Measurements from ENCODE around the gene UCN.
A peak's percentile ranks its signal among the peaks of the same experiment; 100 is the strongest.
"Not testable (repeated sequence)": the region's sequence is repeated elsewhere in the genome, so short reads cannot be mapped to it uniquely, and the experiment has no call there.

Gene UCN

DNA sequence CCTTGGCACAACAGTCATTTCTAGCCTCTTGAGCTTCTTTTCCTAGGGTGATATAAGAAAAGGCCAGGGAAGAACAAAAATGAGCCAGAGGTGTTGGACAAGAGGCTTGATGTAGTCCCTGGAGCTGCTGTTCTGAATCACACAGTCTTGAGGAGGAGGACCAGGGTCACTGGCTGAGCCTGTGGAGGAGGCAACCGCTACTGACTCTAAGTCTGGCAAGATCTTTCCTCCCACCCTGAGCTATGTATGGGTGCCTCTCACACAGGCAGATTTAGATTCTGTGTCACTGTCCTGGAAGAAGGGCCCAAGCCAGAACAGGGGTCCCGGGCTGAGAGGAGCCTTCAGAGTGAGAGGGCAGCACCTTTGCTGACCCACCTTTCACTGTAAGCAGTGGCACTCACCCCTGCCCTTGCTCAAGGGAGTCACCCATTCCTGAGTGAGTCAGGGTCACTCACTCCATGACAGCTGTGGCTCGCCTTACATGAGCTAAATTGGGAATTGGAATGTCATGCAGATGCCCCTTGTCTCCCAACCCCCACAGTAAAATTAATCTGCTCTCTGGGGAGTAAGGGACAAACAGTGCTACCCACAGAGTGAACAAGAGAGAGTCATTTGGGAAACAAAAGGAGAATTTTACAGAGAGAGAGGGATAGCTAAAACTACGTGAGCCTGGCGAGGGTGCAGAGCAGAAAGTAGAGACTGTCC is 26.2 kb downstream of the UCN start, which contains the start of gene TRIM54:
TRIM54 (plus strand) TSS at position 575 of the 705 bp plus-strand sequence. CDS start 303 bp downstream, outside the sequence.
- no peak for DNase-seq

GRCh38 chr2:27281442-27281841 is 26.8 kb downstream of the UCN start:
- DNase-seq: no peak

- no peak for DNase-seq
These were observed 27.4 kb downstream of the UCN start for GRCh38 chr2:27280826-27281225.

DNA sequence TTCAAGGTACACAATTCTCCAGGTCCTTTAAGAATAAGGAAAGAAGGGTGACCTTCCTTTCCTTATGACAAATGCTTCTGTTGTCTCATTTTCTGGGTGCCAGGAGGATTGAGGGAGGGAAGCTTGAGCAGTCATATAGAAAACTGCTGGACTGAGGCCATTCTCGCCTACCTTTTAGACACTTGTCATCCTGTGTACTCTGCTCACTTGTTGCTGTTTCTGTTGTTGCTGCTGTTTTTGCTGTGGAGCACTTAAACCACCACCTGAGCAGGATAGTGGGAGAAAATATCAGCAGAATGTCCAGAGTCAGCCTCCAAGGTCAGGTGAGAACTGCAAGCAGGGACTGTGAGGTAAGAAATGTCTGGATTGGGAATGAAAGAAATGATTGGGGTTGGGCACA is 30.2 kb downstream of the UCN start:
- DNase-seq: no peak

GRCh38 chr2:27275211-27276150 is 32.8 kb downstream of the UCN start, which contains the start of gene DNAJC5G:
Gene DNAJC5G, plus strand, starts transcription at chr2:27275433. Its CDS starts 1,296 bp downstream, at chr2:27276729.
- DNase-seq: no peak

GRCh38 chr2:27272537-27273522 is 35.4 kb downstream of the UCN start:
- not testable (repeated sequence) for DNase-seq

DNA sequence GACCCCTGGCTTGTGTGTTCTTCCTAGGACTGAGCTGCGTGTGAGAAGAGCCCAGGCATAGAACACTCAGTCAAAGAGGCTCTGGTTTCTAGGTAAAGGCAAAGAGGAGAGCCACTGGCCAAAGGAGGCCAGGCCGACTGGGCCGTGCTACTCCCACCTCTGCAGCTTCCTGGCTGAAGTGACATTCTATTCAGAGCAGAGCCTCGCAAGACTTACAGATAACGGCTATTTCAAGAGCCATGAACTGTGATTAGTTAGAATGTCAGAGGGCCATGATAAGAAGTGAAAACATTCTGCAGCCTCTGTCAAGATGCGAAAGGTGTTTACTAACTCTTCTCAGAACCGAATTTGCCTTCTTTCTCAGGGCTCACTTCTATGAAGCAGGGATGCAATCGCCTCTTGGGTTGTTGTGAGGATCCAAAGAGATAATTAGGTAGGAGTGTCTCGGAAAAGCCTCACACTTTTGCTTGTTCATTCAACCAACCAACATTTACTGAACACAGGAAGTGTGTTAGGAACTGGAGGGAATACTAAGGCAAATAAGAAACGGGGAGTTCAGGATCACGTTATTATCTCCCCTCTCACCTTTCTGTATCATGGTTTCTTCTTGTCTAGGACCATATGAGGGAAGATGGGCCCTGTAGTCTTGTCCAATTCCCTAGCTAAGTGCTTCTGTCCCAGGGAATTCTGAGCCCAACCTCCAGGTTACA is 36.5 kb downstream of the UCN start:
- no peak for DNase-seq

DNA sequence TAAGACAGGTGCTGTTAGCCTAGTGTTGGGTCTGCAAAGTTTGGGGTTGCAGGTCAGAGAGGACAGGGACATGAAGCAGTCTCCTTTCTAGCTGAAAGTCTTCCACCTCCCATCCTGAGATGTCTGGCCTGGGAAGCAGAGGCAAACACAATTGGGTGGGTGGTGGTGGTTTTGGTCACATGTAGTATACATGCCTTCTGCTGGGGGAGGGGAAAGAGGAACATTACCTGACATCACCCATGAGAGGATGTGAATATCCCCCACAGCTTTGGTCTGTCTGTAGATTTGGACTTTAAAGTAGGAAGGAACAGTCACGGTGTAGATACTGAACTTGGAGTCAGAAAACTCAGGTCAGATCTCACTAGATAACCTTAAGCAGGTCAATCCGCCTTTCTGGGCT is 37.6 kb downstream of the UCN start:
- no peak for DNase-seq

DNA sequence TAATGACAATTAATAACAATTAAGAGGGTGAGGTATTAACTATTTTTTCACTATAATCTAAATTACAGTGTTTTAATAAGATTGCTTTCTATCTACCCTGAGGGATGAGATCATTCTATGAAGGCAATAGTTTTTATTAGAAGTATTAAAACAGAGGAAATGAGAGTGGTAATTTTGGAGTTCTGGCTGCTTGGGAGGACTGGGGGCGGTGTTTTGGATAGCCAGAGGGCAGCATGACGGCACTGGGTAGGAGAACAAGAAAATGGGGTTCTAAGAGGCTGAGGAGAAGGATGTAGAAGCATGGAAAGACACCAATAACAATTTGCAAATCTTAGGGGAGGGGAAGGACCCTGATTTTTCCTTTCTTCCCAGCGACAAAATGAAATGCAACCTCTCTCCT is 38.1 kb downstream of the UCN start:
- no peak for DNase-seq

DNA sequence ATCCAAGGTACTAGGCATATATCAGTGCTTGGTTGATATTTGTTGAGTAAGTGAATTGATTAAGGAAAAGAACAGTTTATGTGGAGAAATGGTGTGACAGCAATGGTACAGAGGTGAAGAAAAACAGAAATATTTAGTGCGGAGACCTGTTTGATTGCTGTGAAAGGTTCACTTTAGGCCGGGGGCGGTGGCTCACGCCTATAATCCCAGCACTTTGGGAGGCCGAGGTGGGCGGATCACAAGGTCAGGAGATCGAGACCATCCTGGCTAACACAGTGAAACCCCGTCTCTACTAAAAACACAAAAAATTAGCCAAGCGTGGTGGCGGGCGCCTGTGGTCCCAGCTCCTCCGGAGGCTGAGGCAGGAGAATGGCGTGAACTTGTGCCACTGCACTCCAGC is 39.9 kb downstream of the UCN start:
- not testable (repeated sequence) for DNase-seq

DNA sequence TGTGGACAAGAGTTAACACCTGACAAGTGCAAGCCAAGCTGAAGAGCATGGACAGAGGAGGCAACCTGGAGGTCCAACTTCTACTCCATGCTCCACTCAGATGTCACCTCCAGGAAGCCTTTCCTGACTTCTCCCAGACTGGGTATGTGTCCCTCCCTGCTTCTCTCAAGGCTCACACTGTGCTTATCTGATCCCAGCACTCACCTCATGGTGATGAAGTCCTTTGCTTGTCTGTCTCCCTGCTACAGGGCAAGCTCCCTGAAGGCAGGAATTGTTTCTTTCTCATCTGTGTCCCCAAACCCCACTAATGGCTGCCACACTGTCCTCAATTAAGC is 42.7 kb downstream of the UCN start:
- DNase-seq: no peak

- peak; percentile 41 for DNase-seq
These were observed 43.3 kb downstream of the UCN start for GRCh38 chr2:27264753-27265535.

DNA sequence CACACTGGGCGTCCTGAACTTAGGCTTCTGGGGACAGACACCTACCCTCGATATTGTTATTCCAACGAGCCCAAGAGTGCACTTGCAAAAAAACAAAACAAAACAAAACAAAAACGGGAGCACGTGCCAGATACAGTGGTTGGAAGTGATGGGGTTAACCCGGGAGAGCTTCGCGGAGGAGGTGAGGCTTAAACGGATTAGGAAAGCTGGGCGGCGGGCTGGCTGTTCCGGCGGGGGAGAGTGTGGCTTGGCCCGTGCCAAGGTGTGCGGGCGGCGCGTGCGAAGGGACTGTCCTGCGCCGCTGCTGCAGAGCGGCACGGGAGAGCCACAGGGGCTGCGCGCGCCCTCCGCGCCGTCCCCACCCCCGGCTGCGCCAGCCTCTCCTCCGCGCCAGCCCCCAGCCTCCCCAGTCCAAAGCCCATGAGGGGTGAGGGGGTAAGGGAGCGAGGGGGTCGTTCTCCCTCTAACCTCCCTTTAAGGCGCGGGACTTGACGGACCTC is 43.9 kb downstream of the UCN start:
- DNase-seq: no peak

DNA sequence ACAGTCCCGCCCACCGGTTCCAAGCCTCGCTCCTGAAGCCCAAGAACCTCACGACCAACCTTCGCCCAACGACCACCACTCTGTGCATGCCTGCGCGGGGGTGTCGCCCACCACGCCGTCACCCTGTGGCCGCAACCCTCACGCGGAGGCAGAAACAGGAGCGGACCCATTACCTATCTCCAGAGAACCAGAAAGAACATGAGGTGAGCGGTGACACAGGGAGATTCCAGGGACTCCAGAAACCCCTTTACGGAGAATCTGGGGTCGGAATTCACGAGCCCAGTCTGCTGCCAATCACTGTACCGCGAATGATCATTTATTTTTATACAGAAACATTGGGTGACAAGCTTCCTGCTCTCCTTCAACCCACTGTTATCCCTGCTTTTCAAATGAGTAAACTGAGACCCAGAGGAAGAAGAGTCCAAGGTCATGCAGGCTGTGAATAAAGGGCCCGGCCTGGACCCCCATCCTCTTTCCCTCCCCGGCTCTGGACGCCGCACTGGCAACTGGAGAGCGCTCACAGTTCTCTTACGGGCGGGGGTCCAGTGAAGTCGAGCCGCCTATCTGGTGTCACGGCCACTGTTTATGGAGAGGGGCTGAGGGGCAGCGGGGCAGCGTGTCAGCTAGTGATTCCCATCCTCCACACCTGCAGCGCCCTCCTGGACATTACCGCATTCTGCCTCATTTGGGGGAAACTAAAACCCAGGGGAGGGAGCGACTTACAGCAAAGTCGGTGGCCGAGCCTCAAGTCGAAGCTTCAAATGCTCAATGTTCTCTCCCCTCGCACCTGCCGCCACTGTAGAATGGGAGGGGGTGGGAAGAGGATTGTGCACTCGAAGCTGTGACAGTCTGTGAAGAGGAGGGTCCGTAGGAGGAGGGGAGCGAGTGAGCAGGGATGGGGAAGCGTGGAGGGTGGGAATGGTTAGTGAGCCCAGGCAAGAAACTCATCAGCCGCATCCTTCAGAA is 44.7 kb downstream of the UCN start:
- DNase-seq: no peak

DNA sequence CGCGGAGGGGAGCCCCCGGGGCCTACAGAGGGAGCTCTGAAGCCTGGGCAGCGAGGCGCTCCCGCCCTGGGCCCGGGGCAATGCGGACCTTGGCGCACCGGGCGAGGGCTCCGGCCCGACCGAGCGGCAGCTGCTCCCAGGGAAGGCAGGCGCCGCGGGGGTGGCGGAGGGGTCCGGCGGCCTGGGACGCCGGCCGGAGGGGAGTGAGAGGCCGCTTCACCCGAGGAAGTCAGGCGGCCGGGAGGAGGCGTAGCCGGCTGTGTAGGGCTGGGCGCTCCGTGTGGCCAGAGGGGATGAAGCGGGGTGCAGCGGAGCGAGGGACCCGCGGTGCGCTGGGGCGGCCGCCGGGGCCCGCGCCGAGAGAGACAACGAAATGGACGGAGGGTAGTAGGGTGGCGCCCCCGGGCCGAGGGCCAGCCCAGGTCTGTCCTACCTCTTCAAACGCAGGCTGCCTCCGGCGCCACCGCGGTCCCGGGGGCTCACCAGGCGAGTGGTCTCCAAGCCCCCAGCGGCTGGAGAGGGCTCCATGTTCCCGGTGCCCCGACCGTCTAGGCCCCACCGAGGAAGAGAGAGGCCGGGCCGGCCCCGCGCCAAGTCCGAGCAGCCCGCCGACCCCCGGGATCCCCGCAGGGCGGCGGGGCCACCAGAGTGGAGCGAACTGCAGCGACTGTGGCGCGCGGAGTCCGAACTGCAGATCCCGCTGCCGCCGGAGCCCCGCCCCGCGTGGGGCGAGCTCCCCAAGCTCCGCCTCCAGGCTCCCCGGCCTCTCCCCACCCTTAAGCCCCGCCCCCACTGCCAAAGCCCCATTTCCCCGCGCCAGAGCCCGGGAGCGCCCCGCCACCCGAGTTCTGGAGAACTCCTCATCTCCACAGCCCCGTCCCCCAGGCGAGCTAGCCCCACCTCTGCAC is 45.6 kb downstream of the UCN start, which contains the start of gene SLC30A3:
SLC30A3 (minus strand) TSS at position 669 of the 908 bp plus-strand sequence; CDS start at position 528, 141 bp downstream.
- DNase-seq: no peak

DNA sequence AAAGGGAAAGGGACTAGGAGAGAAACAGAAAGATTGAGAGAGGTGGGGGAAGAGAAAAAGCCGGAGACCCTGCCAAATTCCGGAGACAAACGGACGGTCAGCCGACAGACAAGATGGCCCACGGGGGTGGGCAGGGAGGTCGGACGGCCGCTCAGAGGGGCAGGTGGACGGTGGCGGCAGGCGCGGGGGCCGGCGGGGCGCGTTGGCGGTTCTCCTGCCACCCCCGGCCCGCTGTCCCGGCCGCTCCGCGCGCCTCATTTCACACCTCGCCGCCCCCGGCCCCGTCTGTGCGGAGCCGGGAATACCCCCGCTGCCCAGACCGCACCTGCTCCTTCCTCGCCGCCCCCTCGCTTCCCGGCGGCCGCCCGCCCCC is 46.3 kb downstream of the UCN start:
- no peak for DNase-seq

DNA sequence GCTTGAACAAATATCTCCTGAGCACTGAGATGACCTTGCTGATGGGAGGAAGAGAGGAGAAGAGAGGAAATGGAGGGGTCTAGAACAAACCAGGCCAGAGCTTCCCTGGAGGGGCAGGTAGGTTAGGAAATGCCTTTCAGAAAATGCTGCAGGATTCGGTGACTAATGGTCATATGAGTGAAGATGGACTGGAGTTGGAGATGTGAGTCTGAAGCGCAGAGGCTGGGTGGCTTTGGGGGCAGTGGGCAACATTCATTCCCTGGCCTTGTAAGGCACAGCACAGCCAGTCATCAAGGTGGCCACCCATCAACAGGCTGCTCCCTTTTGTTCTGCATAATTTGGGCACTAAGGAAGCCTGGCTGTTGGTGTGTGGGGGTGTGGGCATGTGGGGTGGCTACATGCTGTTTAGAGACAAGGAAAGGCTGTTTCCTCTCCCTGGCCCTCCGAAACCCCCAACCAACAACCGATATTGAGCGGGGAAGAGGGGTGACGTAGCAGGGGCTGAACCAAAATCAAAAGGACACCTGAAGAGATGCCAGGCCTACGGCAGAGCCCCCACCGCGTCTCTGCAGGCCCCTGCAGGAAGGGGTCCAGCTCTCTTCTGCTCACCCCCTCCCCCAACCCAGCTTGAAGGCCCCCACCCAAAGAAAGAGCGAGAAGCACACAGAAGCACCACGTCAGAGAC is 46.9 kb downstream of the UCN start:
- DNase-seq: no peak

GRCh38 chr2:27258051-27258450 is 50.2 kb downstream of the UCN start:
- DNase-seq: no peak

Measured in NCI-H1092 (cell line).